Activated CD8-positive, alpha-beta memory T cell treated with anti-CD3 and anti-CD28 coated beads for 1 hour (primary cell): ENCODE measurements around the gene VWF.

Experiments used
- DNase-seq, 2 donors: peaks; one replicate each; pipeline ENCODE4 v3.0.0-alpha.2; 2020; ENCODE audit warnings: low read depth in 1 of 2; ENCODE audit errors: extremely low read depth in 1 of 2

The VWF gene

DNA sequence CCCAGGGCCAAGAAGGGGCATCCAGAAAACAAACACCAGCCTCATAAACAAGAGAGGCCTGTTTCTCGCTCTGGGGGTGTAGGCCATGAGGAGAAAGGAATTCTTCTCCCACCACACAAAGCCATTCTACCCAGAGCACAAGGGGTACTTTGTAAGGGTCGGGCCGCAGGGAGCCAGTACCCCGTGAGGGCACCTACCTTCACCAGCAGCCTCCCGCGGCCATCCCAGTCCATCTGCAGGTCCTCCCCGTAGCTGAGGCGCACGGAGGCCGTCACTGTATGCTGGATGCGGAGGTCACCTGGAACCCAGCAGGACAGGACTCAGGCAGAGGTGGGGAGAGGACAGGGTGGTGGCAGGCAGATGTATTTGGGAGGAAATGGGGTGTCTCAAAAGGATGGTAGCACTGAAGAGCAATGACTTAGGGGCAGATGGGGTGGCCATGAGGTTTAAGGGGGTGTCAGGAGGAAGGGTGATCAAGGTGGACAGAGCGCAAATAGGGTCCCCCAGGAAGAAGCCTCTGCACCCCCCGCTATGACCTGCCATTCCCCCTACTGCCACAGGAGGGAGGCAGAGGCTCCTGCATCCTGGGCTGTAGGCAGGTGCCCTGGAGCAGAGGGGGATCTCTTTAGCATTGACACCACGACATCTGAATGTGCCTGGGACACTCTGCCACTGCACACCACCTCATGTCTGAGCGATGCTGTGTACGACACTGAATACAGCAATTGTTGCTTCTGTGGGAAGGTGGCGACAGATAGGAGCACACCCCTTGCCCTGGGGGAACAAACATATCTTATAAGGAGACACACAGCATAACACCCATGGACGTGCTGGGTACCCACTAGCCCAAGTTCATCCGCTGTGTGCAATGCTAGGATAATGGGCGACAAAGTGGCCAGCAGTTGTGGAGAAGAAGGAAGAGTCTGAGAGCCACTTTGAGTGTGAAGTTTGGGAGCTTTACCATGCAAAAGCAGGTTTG is 61.4 kb downstream of the VWF start:
- DNase-seq: peak; percentile 27 to 30

GRCh38 chr12:6062395-6062756 is 62.1 kb downstream of the VWF start:
- DNase-seq: no peak

DNA sequence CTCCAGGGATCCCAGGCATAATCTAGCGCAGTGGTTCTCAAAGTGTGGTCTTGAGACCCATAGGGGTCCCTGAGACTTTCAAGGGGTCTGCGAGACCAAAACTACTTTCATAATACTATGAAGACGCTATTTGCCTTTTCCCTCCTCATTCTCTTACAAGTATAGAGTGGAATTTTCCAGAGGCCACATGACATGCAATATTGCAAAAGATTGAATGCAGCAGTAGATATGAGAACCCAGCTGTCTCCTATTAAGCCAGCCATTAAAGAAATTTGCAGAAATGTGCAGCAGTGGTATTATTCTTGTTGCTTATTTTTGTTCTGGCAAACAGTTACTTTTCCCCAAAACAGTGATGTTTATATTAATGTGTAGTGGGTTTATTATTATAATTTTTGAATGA is 62.8 kb downstream of the VWF start:
- no peak for DNase-seq

DNA sequence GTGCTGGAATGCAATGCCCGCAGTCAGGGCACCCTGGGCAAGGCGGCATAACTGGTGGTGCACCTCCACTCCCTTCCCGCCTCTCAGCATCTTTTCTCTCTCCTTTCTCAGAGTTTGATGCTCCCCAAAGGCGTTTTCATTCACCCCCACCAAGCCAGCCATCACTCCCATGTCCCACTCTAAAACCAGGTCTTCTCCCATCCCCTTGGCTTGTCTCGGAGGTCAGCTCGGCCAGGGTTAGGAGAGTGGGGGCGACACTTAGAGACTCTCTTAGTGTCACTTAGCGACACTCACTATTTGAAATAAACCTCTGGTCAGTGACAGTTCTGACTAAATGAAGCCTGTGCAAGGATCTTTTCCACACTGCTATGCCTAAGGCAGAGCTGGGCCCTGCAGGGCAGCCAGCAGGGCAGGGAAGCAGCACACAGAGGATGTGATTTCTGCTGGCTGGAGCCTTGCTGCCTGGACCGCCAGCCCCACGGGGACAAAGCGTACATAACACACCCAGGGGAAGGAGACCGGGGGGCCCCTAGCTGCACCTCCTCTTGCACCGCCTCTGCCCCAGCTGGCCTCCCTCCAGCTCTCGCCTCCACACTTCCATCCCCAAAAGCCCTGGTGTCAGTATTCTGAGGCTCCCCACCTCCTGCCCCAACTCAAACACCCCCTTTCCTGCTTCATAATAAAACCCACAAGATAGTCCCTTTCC is 64.5 kb downstream of the VWF start:
- no peak for DNase-seq

GRCh38 chr12:6059221-6059620 is 65.2 kb downstream of the VWF start:
- DNase-seq: no peak

DNA sequence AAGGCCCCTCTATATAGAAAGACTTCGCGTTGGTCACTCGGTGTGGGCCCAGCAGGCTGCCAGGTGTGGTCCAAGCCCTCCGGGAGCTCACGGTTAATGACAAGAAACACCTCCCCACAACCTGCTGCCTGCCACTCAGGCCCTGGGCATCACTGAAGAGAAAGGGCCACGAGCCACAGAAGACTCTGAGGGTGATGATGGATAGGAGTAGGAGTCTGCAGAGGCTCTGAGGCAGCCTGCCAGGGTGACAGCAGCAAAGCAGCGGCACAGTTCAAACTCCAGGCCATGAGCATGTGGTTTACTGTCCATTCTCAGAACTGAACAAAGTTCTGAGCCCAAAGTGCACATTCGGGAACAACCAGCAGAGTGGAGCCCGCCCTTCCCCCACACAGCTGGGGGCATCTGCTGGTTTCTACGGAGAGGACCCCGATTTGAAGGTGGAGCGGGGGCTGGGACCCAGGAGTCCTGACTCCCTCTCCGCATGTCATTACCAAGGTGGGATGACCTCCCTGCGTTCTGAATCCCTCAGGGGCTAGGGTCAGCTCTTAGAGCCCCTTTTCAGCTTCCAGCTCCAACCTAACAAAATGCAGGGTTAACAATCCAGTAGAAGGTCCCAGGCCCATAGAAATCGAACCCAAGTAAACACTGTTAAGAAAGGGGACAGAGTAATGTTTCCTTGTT is 65.8 kb downstream of the VWF start:
- DNase-seq: no peak

GRCh38 chr12:6057700-6058099 is 66.8 kb downstream of the VWF start:
- DNase-seq: no peak

DNA sequence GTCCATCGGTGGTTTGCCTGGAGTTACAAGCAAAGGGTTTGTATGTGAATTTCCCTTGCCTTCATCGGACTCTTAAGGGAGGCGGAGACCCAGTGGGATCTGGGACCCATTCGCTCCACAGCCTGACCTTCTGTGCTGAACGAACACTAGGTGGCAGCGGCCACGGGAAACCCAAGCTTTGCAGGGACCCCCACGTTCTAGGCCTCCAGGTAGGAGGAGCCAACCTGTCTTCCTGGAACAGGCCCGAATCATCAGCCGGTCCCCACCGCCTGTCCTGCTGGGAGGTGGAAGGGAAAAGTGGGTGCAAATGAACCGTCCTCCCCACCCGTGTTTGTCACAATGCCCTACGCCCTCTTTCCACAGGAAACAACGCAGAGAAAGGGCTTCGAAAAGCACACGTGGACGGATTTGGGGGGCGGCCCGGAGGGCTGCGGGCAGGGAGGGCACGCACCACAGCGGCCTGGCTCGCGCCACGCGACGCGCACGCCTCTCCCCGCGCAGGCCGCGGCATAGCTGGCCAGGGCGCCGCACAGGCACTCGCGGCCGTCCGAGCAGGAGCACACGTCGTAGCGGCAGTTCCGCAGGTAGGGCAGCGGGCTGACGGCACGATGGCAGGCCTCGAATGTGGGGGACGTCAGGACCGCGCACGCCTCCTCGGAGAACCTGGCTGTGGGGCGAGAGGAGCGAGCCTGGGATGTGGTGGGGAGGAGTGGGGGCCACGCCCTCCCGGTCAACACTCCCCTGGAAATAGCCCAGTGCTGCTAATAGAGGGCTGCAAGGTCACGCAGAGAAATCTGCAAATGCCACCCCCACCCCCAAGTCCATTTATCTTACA is 67.8 kb downstream of the VWF start:
- DNase-seq: peak in 1 of 2 donors; percentile 12

DNA sequence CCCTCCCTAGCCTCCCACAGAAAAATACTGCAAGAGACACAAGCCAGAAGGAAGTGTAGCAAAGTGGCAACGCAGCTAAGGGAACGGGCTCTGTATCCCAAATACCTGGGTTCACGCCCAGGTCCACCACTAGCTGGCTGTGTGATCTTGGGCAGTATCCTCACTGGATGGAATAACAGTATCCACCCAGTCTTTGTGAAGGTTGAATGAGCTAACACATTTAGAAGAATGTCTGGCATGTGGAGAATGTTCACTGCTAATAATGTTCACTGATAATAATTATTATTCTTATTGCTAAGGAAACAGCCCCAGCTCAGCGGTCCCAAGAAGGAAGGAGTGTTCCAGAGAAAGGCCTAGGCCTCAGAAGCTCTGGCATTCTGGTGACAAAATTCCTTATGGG is 70.9 kb downstream of the VWF start:
- no peak for DNase-seq

- no peak for DNase-seq
Measured at GRCh38 chr12:6052940-6053329, 71.5 kb downstream of the VWF start.

DNA sequence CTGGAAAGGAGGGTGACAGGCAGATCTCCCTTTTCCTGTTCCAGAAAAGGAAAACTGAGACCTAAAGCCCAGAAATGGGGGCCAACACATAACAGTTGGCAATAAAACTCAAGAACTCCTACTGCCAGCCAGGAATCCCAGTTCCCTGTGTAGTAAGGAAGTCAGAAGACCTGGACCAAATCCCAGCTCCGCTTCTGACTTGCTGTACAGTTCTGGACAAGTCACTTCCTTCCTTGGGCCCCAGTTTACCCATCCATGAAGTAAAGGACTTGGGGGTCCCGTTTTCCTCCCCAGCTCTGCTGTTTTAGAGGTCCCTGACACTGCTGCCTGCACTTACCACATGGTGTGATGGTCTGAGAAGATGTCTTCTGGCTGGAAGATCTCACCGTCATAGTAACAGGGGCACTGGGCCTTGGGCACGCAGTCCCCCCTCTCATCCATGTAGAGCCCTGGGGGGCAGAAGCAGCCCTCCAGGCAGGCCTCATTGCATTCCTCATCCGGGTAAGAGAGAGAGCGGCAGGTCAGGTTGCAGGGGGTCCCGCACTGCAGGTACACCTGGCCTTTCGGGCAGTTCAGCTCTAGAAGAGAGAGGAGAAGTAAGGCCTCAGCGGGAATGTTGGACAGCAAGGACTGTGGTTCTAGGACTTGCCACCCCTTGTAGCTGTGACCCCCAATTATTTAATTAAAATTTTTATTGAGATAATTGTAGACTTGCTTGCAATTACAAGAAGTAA is 72.1 kb downstream of the VWF start:
- no peak for DNase-seq

DNA sequence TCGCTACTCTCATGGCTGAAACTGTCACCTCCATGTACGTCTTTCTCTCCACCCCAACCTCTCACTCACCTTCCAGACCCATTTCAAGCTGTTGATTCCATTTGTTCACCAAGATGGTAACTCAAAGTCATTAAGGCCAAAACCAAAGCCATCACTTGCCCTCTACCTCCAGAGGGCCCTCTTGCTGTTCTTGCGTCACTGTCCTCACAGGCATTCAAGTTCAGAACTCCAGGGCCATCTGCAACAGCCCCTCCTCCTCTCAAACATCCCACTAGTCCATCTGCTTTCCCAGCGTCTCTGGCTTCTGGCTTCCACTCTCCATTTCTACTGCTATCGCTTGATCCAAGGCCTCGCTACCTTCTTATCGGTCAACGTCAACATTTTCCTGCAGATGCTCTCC is 74.5 kb downstream of the VWF start:
- DNase-seq: no peak

GRCh38 chr12:6049587-6049986 is 74.9 kb downstream of the VWF start:
- DNase-seq: no peak

GRCh38 chr12:6047249-6048237 is 76.9 kb downstream of the VWF start:
- no peak for DNase-seq

DNA sequence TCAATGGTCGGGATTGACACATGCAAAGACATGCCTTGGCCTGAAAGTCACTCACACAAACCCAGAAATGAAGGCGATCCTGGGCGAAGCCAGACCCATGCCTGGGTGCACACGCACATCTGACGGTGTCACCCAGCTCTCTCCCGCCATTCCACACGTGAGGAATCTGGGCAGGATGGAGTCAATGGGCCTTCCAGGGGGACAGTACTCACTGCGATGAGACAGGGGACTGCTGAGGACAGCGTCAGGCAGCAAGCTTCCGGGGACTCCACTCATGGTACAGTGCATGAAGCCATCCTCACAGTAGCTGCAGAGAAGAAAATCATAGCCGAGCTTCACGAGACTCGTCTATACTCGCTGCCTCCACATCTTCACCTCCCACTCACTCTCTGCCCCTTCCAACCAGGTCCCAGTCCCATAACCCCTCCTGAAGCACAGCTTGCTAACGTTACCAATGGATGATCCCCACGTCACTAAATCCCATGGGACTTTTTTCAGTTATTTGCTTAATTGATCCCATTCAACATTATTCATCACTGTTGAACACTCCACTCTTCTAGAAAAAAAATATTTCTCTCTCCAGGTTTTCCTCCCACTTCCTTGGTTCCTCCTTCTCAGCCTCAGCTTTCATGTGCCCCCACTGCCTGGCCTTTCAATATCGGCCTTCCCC is 77.8 kb downstream of the VWF start:
- DNase-seq: no peak

DNA sequence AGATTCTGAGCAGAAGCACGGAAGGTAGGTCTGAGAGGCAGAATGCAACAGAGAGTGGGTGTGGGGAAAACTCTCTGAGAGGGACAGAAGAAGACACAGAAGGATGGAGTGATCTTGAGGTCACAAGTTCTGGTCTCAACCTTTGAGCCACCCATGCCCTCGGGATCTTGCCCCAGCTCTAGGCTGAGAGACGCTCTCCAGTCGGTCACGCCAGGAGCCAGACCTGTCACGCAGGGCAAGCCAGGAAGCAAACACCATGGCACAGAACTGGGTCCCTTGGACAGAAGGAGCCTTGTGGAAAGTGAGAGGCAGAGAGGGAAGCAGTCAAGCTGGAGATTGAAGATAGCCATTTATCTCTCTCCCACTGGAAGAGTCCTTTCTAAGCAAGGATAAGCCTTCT is 79.0 kb downstream of the VWF start:
- DNase-seq: no peak

DNA sequence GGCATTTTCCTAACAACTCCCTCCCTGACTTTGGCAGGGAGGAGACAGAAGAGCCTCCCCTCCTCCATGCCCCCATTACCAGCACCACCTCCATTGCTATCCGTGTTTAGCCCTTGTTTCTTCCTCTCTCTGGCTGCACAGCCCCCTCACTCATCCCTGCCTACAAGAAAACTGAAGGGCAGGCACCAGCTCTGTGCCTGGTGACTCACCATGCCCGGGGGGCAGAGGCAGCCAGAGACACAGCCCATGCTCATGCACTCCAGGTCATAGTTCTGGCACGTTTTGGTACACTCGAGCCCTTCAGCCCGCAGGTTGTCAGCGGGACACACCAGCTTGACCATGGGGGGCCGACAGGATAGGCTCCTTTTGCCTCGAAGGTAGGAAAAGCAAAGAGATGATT is 80.4 kb downstream of the VWF start:
- no peak for DNase-seq

DNA sequence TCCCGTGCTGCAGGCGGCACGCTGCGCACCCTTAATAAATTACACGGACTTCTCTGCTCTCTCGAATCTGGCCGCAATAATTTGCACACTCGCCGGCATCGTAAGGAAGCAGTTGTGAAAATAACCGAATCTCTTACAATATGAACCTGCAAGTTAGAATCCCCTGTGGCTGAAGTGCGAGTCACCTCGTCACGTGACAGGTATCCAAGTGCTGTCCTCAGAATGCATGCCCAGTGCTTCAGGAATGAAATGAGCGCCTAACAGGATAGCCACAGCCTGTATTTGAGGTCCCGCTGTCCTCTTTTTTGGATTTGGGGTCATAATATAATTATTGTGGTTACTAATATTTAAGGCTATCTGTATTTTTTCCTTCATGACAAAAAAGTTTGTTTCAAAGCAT is 82.0 kb downstream of the VWF start:
- DNase-seq: no peak
